Measurements from ENCODE around the gene CNOT1.

DNA sequence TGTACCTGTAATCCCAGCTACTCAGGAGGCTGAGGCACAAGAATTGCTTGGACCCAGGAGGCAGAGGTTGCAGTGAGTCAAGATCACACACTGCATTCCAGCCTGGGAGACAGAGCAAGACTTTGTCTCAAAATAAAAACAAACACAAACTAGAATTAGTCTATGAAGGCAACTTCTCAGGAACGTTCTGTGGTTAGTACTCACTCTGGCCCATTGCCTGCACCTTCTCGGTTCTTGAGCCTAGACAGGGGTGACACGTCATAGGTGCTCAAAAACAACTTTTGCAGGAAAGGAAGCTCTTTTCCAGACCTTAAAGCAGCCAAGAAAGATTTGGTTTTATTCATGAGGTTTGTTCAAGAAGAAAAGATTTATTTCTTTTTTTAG is 22.3 kb upstream of the CNOT1 start:
- TF ChIP-seq, protein P1, sequence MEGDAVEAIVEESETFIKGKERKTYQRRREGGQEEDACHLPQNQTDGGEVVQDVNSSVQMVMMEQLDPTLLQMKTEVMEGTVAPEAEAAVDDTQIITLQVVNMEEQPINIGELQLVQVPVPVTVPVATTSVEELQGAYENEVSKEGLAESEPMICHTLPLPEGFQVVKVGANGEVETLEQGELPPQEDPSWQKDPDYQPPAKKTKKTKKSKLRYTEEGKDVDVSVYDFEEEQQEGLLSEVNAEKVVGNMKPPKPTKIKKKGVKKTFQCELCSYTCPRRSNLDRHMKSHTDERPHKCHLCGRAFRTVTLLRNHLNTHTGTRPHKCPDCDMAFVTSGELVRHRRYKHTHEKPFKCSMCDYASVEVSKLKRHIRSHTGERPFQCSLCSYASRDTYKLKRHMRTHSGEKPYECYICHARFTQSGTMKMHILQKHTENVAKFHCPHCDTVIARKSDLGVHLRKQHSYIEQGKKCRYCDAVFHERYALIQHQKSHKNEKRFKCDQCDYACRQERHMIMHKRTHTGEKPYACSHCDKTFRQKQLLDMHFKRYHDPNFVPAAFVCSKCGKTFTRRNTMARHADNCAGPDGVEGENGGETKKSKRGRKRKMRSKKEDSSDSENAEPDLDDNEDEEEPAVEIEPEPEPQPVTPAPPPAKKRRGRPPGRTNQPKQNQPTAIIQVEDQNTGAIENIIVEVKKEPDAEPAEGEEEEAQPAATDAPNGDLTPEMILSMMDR (IDR thresholded peaks at IDR 0.05; ENCODE audit: insufficient read depth, low read length), result no peak
- TF ChIP-seq POLR2AphosphoS5 (IDR thresholded peaks at IDR 0.05; ENCODE audit: low read depth) (no peak), GABPA (IDR thresholded peaks at IDR 0.05; ENCODE audit: low read depth) (no peak)
- TF ChIP-seq, protein P2, sequence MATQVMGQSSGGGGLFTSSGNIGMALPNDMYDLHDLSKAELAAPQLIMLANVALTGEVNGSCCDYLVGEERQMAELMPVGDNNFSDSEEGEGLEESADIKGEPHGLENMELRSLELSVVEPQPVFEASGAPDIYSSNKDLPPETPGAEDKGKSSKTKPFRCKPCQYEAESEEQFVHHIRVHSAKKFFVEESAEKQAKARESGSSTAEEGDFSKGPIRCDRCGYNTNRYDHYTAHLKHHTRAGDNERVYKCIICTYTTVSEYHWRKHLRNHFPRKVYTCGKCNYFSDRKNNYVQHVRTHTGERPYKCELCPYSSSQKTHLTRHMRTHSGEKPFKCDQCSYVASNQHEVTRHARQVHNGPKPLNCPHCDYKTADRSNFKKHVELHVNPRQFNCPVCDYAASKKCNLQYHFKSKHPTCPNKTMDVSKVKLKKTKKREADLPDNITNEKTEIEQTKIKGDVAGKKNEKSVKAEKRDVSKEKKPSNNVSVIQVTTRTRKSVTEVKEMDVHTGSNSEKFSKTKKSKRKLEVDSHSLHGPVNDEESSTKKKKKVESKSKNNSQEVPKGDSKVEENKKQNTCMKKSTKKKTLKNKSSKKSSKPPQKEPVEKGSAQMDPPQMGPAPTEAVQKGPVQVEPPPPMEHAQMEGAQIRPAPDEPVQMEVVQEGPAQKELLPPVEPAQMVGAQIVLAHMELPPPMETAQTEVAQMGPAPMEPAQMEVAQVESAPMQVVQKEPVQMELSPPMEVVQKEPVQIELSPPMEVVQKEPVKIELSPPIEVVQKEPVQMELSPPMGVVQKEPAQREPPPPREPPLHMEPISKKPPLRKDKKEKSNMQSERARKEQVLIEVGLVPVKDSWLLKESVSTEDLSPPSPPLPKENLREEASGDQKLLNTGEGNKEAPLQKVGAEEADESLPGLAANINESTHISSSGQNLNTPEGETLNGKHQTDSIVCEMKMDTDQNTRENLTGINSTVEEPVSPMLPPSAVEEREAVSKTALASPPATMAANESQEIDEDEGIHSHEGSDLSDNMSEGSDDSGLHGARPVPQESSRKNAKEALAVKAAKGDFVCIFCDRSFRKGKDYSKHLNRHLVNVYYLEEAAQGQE (IDR thresholded peaks at IDR 0.05; ENCODE audit: insufficient replicate concordance, low read depth), result no peak
